ENCODE results near the gene LAMC1. TPM values are rescaled to one million over a fixed set of nuclear protein-coding genes. Genes with fewer than 3 reads are reported as not detected.
"Not testable (repeated sequence)": the region's sequence is repeated elsewhere in the genome, so short reads cannot be mapped to it uniquely, and the experiment has no call there.

LAMC1 gene
- total and polyA plus RNA-seq, 2 of the 4 experiments (the other 2 are of a cell fraction) = 249 to 394 TPM

GRCh38 chr1:183065168-183065706, 42.0 kb downstream of the LAMC1 start:
- Histone ChIP-seq H3K9me1 (ENCODE audit: insufficient read depth, low read length) (peaks cover 14% of the 10 kb centered on the region), H4K8ac (ENCODE audit: low read depth in 2 of 2, low read length in 2 of 2) (no peak overlapping the region), H4K5ac (ENCODE audit: low read depth, low read length) (no peak overlapping the region), H2AK9ac (replicated peaks; ENCODE audit: low read depth, low read length, poor library complexity) (no peak overlapping the region), H2BK15ac (ENCODE audit: low read depth, low read length) (no peak overlapping the region), H3K4me2 (ENCODE audit: low read depth, low read length) (no peak overlapping the region), H3K4me1 (ENCODE audit: control insufficient read depth, insufficient read depth, low read length) (peaks cover 8% of the 10 kb centered on the region), H3K36me3 (ENCODE audit: control insufficient read depth, insufficient read depth, low read length) (peaks cover 2% of the 10 kb centered on the region), H3K56ac (ENCODE audit: extremely low read depth, insufficient read depth, low read length) (no peak overlapping the region), H4K20me1 (ENCODE audit: insufficient read depth, low read length) (peaks cover 77% of the 10 kb centered on the region), H3K9ac (ENCODE audit: low read depth, low read length) (no peak overlapping the region), H3K79me1 (ENCODE audit: low read depth in 1 of 2, low read length in 2 of 2) (peaks cover 6 to 71% of the 10 kb centered on the region in 2 experiments; a peak in 3 of 4 replicates), H3K18ac (ENCODE audit: low read depth, low read length) (no peak overlapping the region), H3K4me3 (ENCODE audit: insufficient read depth, low read depth, low read length) (no peak overlapping the region), H2AK5ac (ENCODE audit: low read depth, low read length) (no peak overlapping the region), H4K91ac (ENCODE audit: insufficient read depth, low read depth, low read length) (no peak overlapping the region), H3K14ac (replicated peaks; ENCODE audit: low read depth, low read length) (no peak overlapping the region), H3K27me3 (ENCODE audit: control insufficient read depth, insufficient read depth, low read length) (no peaks in the 10 kb centered on the region), H3K27ac (ENCODE audit: insufficient read depth, low read length) (no peak overlapping the region), H2BK5ac (ENCODE audit: low read depth, low read length, poor library complexity, severe bottlenecking) (no peak overlapping the region), H2AFZ (replicated peaks; ENCODE audit: low read length, poor library complexity) (no peak overlapping the region), H3K9me3 (ENCODE audit: control insufficient read depth, insufficient read depth, low read length) (no peaks in the 10 kb centered on the region), H2BK20ac (ENCODE audit: low read depth, low read length) (no peak overlapping the region), H2BK120ac (ENCODE audit: low read depth, low read length) (no peak overlapping the region), H3K4ac (ENCODE audit: low read depth, low read length) (no peak overlapping the region), H3K23ac (ENCODE audit: low read depth, low read length) (no peak overlapping the region)
- WGBS, 2 experiments (ENCODE audit: extremely low coverage in 2 of 2, insufficient read length in 1 of 2) = 100% methylated on average over 2 of the region's 6 CpGs; no CpG with 5 or more reads in 1 of the 2 experiments
- no TSS peak for BruUV-seq (replicated peaks)
- ChIA-PET CTCF (interaction anchor here (0.6 to 1.0 kb wide), 4 partner anchors 16 to 62 kb away, joined by 3 read pairs; no protein-coding TSS in a partner anchor), POLR2A (ENCODE audit: unreplicated experiment) (no interaction called here)
- intact Hi-C loops (cut with micrococcal nuclease) = no loop called here
- in situ Hi-C loops (cut with MboI; ENCODE audit: low sequenced_read_pairs) = no loop called here
- no peak for TF ChIP-seq BHLHE40 (IDR thresholded peaks at IDR 0.05; ENCODE audit: low read depth, low read length)
- peak; percentile 48 for TF ChIP-seq CEBPB (IDR thresholded peaks at IDR 0.05; ENCODE audit: low read depth, low read length)
- ATAC-seq (ENCODE audit: low read depth) (no peak), DNase-seq (no peak)
- dilution Hi-C loops (cut with HindIII; ENCODE audit: low sequenced_read_pairs, unreplicated experiment) = no loop called here

DNA sequence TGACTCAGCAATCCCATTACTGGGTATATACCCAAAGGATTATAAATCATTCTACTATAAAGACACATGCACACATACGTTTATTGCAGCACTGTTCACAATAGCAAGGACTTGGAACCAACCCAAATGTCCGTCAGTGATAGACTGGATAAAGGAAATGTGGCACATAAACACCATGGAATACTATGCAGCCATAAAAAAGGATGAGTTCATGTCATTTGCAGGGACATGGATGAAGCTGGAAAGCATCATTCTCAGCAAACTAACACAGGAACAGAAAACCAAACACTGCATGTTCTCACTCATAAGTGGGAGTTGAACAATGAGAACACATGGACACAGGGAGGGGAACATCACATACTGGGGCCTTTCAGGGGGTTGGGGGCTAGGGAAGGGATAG, 43.2 kb downstream of the LAMC1 start:
- Histone ChIP-seq H3K79me1 (ENCODE audit: low read depth in 1 of 2, low read length in 2 of 2) (peaks cover 6 to 70% of the 10 kb centered on the region in 2 experiments; a peak in 3 of 4 replicates), H4K20me1 (ENCODE audit: insufficient read depth, low read length) (peaks cover 79% of the 10 kb centered on the region), H3K4me1 (ENCODE audit: control insufficient read depth, insufficient read depth, low read length) (peaks cover 14% of the 10 kb centered on the region), H3K9me1 (ENCODE audit: insufficient read depth, low read length) (peaks cover 16% of the 10 kb centered on the region)
- H2BK5ac ChIP-seq (ENCODE audit: low read depth, low read length, poor library complexity, severe bottlenecking); H3K23ac ChIP-seq (ENCODE audit: low read depth, low read length); H3K4me3 ChIP-seq (ENCODE audit: insufficient read depth, low read depth, low read length); H2AK5ac ChIP-seq (ENCODE audit: low read depth, low read length); in situ Hi-C loops (cut with MboI; ENCODE audit: low sequenced_read_pairs); H3K18ac ChIP-seq (ENCODE audit: low read depth, low read length); H3K56ac ChIP-seq (ENCODE audit: extremely low read depth, insufficient read depth, low read length); ATAC-seq (ENCODE audit: low read depth); H4K91ac ChIP-seq (ENCODE audit: insufficient read depth, low read depth, low read length); H3K9me3 ChIP-seq (ENCODE audit: control insufficient read depth, insufficient read depth, low read length); H3K4ac ChIP-seq (ENCODE audit: low read depth, low read length); H2AK9ac ChIP-seq (replicated peaks; ENCODE audit: low read depth, low read length, poor library complexity); H4K5ac ChIP-seq (ENCODE audit: low read depth, low read length); H3K14ac ChIP-seq (replicated peaks; ENCODE audit: low read depth, low read length); H3K27me3 ChIP-seq (ENCODE audit: control insufficient read depth, insufficient read depth, low read length); H2BK15ac ChIP-seq (ENCODE audit: low read depth, low read length); DNase-seq; H3K4me2 ChIP-seq (ENCODE audit: low read depth, low read length); H3K27ac ChIP-seq (ENCODE audit: insufficient read depth, low read length); H3K36me3 ChIP-seq (ENCODE audit: control insufficient read depth, insufficient read depth, low read length); intact Hi-C loops (cut with micrococcal nuclease); H2AFZ ChIP-seq (replicated peaks; ENCODE audit: low read length, poor library complexity); H2BK20ac ChIP-seq (ENCODE audit: low read depth, low read length); H4K8ac ChIP-seq (ENCODE audit: low read depth in 2 of 2, low read length in 2 of 2); H2BK120ac ChIP-seq (ENCODE audit: low read depth, low read length); dilution Hi-C loops (cut with HindIII; ENCODE audit: low sequenced_read_pairs, unreplicated experiment); BruUV-seq (replicated peaks); H3K9ac ChIP-seq (ENCODE audit: low read depth, low read length): not testable (repeated sequence)
- WGBS, 2 experiments (ENCODE audit: extremely low coverage in 2 of 2, insufficient read length in 1 of 2) = no CpG with 5 or more reads among the region's 2 CpGs
- CTCF ChIA-PET = interaction anchor here (1.4 kb wide), 1 partner anchor 104 kb away, joined by 3 read pairs; no protein-coding TSS in a partner anchor
- POLR2A ChIA-PET (ENCODE audit: unreplicated experiment) = interaction anchor here (0.5 kb wide), 1 partner anchor 35 kb away, joined by 7 read pairs; no protein-coding TSS in a partner anchor

All from IMR-90 (cell line).